SU-DHL-6 (cell line): ENCODE results near the gene SYK.

Experiments used
- H2AFZ ChIP-seq: fragments of 200-600 bp; sonication (generic); 2 replicates; pipeline ENCODE4 v1.6.1; 2014; ENCODE audit warnings: low read depth, mild to moderate bottlenecking, moderate library complexity, mixed read lengths, antibody characterized with exemption, low read length; ENCODE audit not compliant: severe bottlenecking
- H3F3A ChIP-seq: fragments of 200-600 bp; shearing (Covaris generic); 2 replicates; pipeline ENCODE4 v1.6.0; 2016; ENCODE audit warnings: antibody characterized with exemption, mild to moderate bottlenecking; ENCODE audit not compliant: insufficient read depth
- H3K27ac ChIP-seq: fragments of 200-600 bp; sonication (generic); 2 replicates; pipeline ENCODE4 v1.5.1; 2016; ENCODE audit warnings: low read depth, mild to moderate bottlenecking, low read length, moderate library complexity, mixed read lengths
- H3K27me3 ChIP-seq: fragments of 200-600 bp; sonication (generic), shearing (Covaris generic); 2 replicates; pipeline ENCODE4 v1.6.0; 2014; ENCODE audit warnings: mild to moderate bottlenecking, low read length
- H3K36me3 ChIP-seq: fragments of 200-600 bp; sonication (generic); 2 replicates; pipeline ENCODE4 v1.6.1; 2014; ENCODE audit warnings: mild to moderate bottlenecking, low read length, mixed read lengths
- H3K4me2 ChIP-seq: fragments of 300-600, 200-600 bp; shearing (Covaris generic), sonication (generic); 2 replicates; pipeline ENCODE4 v1.6.0; 2014; ENCODE audit warnings: low read length, low read depth, mild to moderate bottlenecking; ENCODE audit not compliant: poor library complexity, severe bottlenecking
- H3K4me3 ChIP-seq: fragments of 200-600 bp; sonication (generic); 2 replicates; pipeline ENCODE4 v1.5.1; 2014; ENCODE audit warnings: antibody characterized with exemption, low read length, mild to moderate bottlenecking, mixed read lengths; ENCODE audit not compliant: insufficient read depth, poor library complexity, severe bottlenecking
- H3K79me2 ChIP-seq: fragments of 200-600 bp; sonication (generic); 2 replicates; pipeline ENCODE4 v1.6.1; 2014; ENCODE audit warnings: mild to moderate bottlenecking, low read length, moderate library complexity; ENCODE audit not compliant: insufficient read depth
- H3K9ac ChIP-seq: fragments of 200-600 bp; sonication (generic); 2 replicates; pipeline ENCODE4 v1.7.0; 2014; ENCODE audit warnings: mild to moderate bottlenecking, low read length
- H3K9me2 ChIP-seq: fragments of 200-600 bp; sonication (generic); replicated peaks from 2 replicates; pipeline ENCODE4 v1.6.1; 2014; ENCODE audit warnings: low read length; ENCODE audit not compliant: insufficient read depth
- H3K9me3 ChIP-seq: fragments of 200-600 bp; sonication (generic); 2 replicates; pipeline ENCODE4 v1.6.1; 2014; ENCODE audit warnings: low read length, mixed read lengths; ENCODE audit not compliant: insufficient read depth
- H4K20me1 ChIP-seq: fragments of 200-600 bp; sonication (generic); 2 replicates; pipeline ENCODE4 v1.6.1; 2014; ENCODE audit warnings: low read depth, mild to moderate bottlenecking, antibody characterized with exemption, low read length, moderate library complexity, mixed read lengths
- CTCF ChIP-seq: fragments of 200-600 bp; sonication (generic); IDR thresholded peaks from one replicate; pipeline ENCODE4 v1.5.1; 2017; ENCODE audit warnings: antibody characterized with exemption, mild to moderate bottlenecking, low read length, moderate library complexity; ENCODE audit not compliant: insufficient read depth, poor library complexity, severe bottlenecking
- EZH2phosphoT487 ChIP-seq: fragments of 200-600 bp; sonication (generic), shearing (Covaris generic); conservative IDR thresholded peaks from 2 replicates; pipeline ENCODE4 v1.6.1; 2018; ENCODE audit warnings: mild to moderate bottlenecking, antibody characterized with exemption, low read length, moderate library complexity, mixed read lengths

SYK gene

DNA sequence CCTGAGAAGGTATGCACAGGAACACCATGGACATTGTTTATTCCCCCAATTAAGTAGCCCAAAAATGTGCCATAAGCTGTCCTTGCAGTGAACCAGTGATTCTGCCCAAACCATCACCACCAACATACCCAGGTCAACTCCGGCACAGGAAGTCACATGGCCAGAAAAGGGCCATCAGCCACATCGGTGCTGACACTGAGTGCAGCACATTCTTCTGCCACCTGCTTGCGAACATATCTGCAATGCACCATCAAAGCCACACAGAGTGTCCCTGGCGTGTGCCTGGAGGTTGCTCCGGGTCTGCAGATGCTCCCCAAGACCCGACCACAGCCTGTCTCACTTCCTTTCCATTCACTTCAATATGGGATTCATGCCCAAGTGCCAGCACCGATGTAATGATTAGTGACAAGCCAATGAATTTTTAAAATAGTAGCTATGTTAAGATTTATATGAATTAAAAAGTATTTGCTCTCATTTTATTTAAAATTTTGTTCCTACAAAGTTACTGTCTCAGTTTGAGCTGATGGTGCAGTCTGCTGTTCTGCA is 37.6 kb downstream of the SYK start:
- no peak overlapping the region for H3K9ac ChIP-seq
- H3K27me3 ChIP-seq: no peaks in the 10 kb centered on the region
- H3K36me3 ChIP-seq: no peaks in the 10 kb centered on the region
- peaks cover 5% of the 10 kb centered on the region; the same call in 1 of the 2 replicates for H3K9me3 ChIP-seq
- H3K79me2 ChIP-seq: peaks cover 46% of the 10 kb centered on the region
- H3K4me3 ChIP-seq: no peak overlapping the region
- no peaks in the 10 kb centered on the region for H4K20me1 ChIP-seq
- no peak overlapping the region for H3K27ac ChIP-seq
- H3F3A ChIP-seq: peaks cover 10% of the 10 kb centered on the region; the same call in 1 of the 2 replicates
- no peak for TF ChIP-seq EZH2phosphoT487
- no peak for TF ChIP-seq CTCF
- no peak overlapping the region for H3K4me2 ChIP-seq
- H2AFZ ChIP-seq: no peak overlapping the region
- H3K9me2 ChIP-seq: no peaks in the 10 kb centered on the region

- H3K4me2 ChIP-seq: no peak overlapping the region
- H3K36me3 ChIP-seq: no peaks in the 10 kb centered on the region
- no peak overlapping the region for H3K4me3 ChIP-seq
- no peak for TF ChIP-seq CTCF
- no peak for TF ChIP-seq EZH2phosphoT487
- H3K9ac ChIP-seq: no peak overlapping the region
- H3K9me3 ChIP-seq: peaks cover 5% of the 10 kb centered on the region; the same call in 1 of the 2 replicates
- H2AFZ ChIP-seq: no peak overlapping the region
- no peaks in the 10 kb centered on the region for H4K20me1 ChIP-seq
- no peaks in the 10 kb centered on the region for H3K9me2 ChIP-seq
- no peak overlapping the region for H3K27ac ChIP-seq
- H3K79me2 ChIP-seq: peaks cover 31% of the 10 kb centered on the region
- no peaks in the 10 kb centered on the region for H3K27me3 ChIP-seq
- peaks cover 10% of the 10 kb centered on the region; the same call in 1 of the 2 replicates for H3F3A ChIP-seq
Measured at GRCh38 chr9:90840696-90841095, 39.1 kb downstream of the SYK start.

DNA sequence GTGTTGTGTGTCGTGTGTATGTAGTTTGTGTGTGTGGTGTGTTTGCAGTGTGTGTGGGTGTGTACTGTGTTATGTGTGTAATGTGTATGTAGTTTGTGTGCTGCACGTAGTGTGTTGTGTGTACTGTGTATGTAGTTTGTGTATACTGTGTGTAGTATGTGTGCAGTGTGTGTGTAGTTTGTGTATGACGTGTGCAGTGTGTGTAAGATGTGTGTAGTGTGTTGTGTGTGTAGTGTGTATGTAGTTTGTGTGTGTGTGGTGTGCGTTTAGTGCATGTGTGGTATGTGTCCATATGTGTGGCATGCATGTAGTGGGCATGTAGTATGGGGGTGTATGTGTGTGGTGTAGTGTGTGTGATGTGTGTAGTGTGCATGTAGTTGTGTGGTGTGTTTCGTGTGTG is 39.6 kb downstream of the SYK start:
- Histone ChIP-seq H3K36me3 (no peaks in the 10 kb centered on the region), H3K9me2 (no peaks in the 10 kb centered on the region), H3K4me3 (no peak overlapping the region), H3K4me2 (no peak overlapping the region), H3K27me3 (no peaks in the 10 kb centered on the region), H3K79me2 (peaks cover 29% of the 10 kb centered on the region; the same call in 1 of the 2 replicates), H3K9me3 (peaks cover 5% of the 10 kb centered on the region; the same call in 1 of the 2 replicates), H2AFZ (no peak overlapping the region), H4K20me1 (no peaks in the 10 kb centered on the region), H3K9ac (no peak overlapping the region), H3F3A (peaks cover 10% of the 10 kb centered on the region; the same call in 1 of the 2 replicates), H3K27ac (no peak overlapping the region)
- TF ChIP-seq CTCF (no peak), EZH2phosphoT487 (no peak)
